ENCODE data around the gene RNF207.

- no peak for TF ChIP-seq POLR2AphosphoS5 (IDR thresholded peaks at IDR 0.05; ENCODE audit: insufficient read depth, low read depth, low read length)
- no peak for TF ChIP-seq CTCF (IDR thresholded peaks at IDR 0.05; ENCODE audit: extremely low read depth in 1 of 2, insufficient read depth in 1 of 2, low read depth in 1 of 2, low read length in 2 of 2)
- no peak for TF ChIP-seq EZH2 (IDR thresholded peaks at IDR 0.05; ENCODE audit: borderline replicate concordance, low read depth, low read length, severe bottlenecking)
- TF ChIP-seq POLR2A (IDR thresholded peaks at IDR 0.05; ENCODE audit: low read depth, low read length) = no peak
- TF ChIP-seq JUN (IDR thresholded peaks at IDR 0.05; ENCODE audit: borderline replicate concordance, insufficient read depth, insufficient read length, low read depth) = no peak
- no peak for TF ChIP-seq MYC (IDR thresholded peaks at IDR 0.05; ENCODE audit: low read depth, low read length)
- TF ChIP-seq GATA2 (IDR thresholded peaks at IDR 0.05; ENCODE audit: insufficient read depth, insufficient read length, low read depth, low read length) = no peak
- no peak for TF ChIP-seq MAX (IDR thresholded peaks at IDR 0.05; ENCODE audit: insufficient read depth, insufficient read length)
- no peak for TF ChIP-seq FOS (IDR thresholded peaks at IDR 0.05; ENCODE audit: borderline replicate concordance, insufficient read depth, low read length)
These were observed 38.3 kb upstream of the RNF207 start for GRCh38 chr1:6167391-6168303.

All from endothelial cell of umbilical vein (primary cell).